Stimulated activated CD8-positive, alpha-beta memory T cell treated with anti-CD3 and anti-CD28 coated beads, Interleukin-7, amount 100 ng/mL, for 1 hour (primary cell): Measurements from ENCODE around the gene ARHGAP6.

Source experiments
- DNase-seq, 2 donors: peaks; one replicate each; pipeline ENCODE4 v3.0.0-alpha.2; 2020; ENCODE audit warnings: low read depth in 2 of 2

ARHGAP6 gene

GRCh38 chrX:11108253-11108941 is 557.3 kb downstream of the ARHGAP6 start:
- no peak for DNase-seq

GRCh38 chrX:11105080-11105479 is 560.6 kb downstream of the ARHGAP6 start:
- DNase-seq, result no peak

- no peak for DNase-seq
These were observed 562.0 kb downstream of the ARHGAP6 start for GRCh38 chrX:11103751-11104150.

GRCh38 chrX:11103006-11103405 is 562.7 kb downstream of the ARHGAP6 start:
- DNase-seq, result no peak

GRCh38 chrX:11100281-11101035 is 565.3 kb downstream of the ARHGAP6 start:
- DNase-seq, result no peak

GRCh38 chrX:11099465-11099864 is 566.3 kb downstream of the ARHGAP6 start:
- DNase-seq, result no peak

- DNase-seq, result no peak
These were observed 567.8 kb downstream of the ARHGAP6 start for GRCh38 chrX:11097933-11098332.

- no peak for DNase-seq
These were observed 575.9 kb downstream of the ARHGAP6 start for GRCh38 chrX:11089802-11090201.
